ENCODE measurements around the gene ZNF445. TPM values are rescaled to one million over a fixed set of nuclear protein-coding genes. Genes with fewer than 3 reads are reported as not detected.
A peak's percentile ranks its signal among the peaks of the same experiment; 100 is the strongest.
"Not testable (repeated sequence)": the region's sequence is repeated elsewhere in the genome, so short reads cannot be mapped to it uniquely, and the experiment has no call there.

Gene ZNF445
- 10 to 100 TPM; 17.7 to 31.4 (median 24.2) TPM for polyA plus RNA-seq (ENCODE audit: insufficient read length in 4 of 4)

DNA sequence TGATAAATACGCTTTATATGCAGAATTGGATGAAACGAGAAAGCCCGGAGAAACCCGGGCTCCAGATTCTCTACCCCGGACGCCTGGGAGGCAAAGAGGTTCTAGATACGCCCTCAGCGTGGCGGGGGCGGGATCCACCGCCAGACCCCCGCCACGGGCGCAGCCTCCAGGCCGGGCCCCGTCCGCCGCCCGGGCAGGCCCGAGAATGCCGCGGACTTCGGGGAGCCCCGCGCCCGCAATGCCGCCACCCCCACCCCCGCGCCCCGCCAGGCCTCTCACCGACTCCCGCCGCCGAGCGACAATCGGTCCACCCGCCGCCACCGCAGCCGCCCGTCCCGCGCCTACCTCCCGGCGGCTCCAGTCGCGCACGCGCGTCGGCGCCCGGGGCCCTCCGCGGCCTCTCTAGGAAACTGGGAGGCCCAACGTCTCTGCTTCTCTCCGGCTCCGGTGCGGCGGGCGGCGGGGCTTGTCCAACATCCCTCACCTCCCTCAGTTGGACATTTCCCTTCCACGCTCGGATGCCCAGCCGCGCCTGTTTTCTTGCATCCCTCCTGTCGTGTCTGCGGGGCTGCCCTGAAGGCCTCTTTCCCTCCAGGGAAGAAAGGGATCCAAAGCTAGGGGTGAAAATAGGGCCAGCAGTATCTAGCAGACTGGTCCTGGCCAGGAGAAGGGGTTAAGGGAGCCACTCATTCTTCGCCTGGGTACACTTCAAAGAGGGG lies at the start of gene ZNF445:
Gene ZNF445, minus strand, starts transcription at position 359 of the 719 bp plus-strand sequence. CDS start 22,121 bp downstream, outside the sequence.
- DNase-seq (ENCODE audit: low read depth in 4 of 4, low spot score in 2 of 4): peak; percentile 48 to 69 (median 60)

DNA sequence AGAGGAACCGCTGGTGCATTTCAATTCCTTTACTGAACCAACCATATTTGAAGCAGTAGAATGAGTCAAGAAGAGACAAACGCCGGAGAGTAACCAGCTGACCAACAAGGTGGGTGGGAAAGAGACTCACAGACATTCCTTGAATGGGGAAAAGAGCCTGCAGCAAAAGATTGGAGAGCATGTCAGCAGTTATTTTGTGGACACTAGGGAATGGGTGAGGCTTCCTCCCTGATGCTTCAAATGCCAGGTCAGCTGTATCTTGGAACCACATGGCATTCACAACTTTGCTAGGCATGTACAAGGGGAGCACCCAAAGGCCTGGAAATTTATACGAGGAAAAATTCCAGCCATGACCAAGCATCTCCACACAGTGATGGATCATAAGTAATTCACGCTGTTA lies 47.6 kb upstream of the ZNF445 start:
- no peak for DNase-seq (ENCODE audit: low read depth in 4 of 4, low spot score in 2 of 4)

DNA sequence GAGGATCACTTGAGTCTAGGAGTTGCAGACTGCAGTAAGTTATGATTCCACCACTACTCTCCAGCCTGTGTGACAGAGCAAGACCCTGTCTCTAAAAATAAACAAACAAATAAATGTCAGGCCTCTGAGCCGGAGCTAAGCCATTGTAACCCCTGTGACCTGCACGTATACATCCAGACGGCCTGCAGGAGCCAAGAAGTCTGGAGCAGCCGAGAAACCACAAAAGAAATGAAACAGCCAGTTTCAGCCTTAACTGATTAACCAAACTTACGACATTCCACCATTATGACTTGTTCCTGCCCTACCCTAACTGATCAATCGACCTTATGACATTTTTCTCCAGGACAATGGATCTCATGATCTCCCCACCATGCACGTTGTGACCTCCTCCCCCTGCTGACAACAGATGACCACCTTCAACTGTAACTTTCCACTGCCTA lies 45.0 kb upstream of the ZNF445 start:
- DNase-seq (ENCODE audit: low read depth in 4 of 4, low spot score in 2 of 4): no peak

DNA sequence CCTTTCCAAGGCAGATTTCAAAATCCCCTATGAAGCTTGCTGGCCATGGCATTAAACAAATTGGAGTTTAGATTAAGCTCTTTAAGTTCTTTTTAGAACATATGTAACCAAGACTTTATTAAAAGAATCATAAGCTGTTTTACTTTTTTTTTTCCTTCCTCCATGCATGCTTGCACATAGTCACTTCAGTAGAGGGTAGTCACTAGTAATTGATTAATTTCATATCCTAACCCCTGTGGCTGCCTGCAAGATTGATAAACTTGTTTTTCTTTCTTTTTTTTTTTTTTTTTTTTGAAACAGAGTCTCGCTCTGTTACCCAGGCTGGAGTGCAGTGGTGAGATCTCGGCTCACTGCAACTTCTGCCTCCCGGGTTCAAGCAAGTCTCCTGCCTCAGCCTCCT lies 44.3 kb upstream of the ZNF445 start:
- DNase-seq (ENCODE audit: low read depth in 4 of 4, low spot score in 2 of 4): no peak

DNA sequence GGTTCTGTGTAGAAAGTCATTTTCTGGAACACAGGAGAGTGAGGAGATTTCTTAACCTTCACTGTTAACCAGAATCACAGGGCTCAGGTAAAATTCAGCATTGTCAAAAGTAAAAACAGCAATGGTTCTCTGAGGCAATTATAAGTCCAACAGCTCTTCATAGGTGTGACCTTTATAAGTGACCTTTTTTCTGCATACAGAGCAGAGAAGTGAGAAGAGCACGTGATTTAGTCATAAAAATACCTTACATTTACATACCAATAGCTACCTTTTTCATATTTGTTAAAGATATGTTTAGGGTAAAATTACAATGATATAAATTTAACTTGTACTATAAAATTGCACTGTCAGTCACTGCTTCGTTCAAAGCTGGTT lies 41.3 kb upstream of the ZNF445 start:
- DNase-seq (ENCODE audit: low read depth in 4 of 4, low spot score in 2 of 4): no peak

DNA sequence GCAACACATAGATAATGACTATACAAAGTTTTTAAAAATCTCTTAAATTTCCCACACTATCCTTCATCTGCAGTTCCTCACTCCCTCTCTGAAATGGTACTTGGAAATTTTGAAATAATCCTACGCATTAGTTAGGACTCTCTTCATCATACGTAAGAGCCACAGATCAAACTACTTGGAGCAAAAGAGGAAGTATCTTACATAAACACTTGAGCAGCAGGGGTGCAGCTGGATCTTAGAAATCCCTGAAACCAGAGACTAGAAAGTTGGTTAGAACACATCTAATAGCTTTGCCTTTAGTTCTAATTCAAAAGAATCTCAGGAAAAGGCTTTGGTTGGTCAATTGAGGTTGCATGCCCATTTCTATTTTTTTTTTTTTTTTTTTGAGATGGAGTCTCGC lies 38.8 kb upstream of the ZNF445 start:
- no peak for DNase-seq (ENCODE audit: low read depth in 4 of 4, low spot score in 2 of 4)

DNA sequence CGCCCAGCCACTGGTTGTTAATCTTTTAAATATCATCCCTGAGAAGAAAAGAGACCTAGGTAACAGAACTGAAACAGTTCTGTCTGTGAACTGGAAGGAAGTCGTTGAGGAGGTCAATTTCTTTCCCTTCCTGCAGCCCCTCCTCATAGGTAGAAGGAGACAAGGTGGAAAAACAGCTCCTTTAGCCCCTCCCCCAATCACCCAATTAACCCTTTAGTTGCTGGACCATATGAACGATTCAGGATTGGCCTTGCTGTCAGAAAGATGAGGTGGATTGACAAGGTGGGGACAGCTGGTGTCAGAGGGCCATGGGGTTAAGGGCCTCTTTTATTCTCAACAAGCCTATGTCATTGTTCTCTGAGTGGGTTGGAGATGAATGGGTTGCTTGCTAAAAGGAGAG lies 36.0 kb upstream of the ZNF445 start:
- DNase-seq (ENCODE audit: low read depth in 4 of 4, low spot score in 2 of 4): no peak

DNA sequence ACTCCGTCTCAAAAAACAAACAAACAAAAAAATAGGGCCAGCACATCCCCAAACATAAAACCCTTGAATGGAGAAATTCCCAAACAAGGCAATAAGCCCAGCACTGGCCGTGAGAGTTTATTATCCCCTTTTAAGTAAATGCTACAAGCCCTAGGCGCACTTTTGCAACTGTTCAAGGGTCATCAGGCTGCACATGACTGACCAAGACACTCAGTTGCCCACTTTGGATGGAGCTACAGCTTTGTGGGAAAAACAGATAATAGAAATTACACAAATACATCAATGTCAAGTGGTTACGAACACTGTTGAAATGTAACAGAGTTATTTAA lies 33.7 kb upstream of the ZNF445 start:
- DNase-seq (ENCODE audit: low read depth in 4 of 4, low spot score in 2 of 4): peak in 1 of 4 donors; percentile 11

DNA sequence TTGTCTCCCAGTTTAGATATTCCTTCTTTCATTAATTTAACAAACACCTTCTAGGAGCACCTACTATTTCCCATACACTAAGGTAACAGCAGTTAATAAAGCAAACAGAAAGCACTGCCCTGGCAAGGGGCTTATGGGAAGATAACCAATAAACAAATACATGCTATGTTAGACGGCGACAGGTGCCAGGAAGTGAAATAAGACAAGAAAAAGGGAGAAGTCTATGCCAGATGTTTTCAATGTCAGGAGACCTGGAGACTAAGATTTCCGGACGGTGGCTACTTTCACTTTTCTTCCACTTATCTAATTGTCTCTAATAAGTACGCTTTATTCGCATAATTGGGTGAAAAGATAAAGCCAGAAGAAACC lies 32.5 kb upstream of the ZNF445 start:
- peak in 1 of 4 donors; percentile 14 for DNase-seq (ENCODE audit: low read depth in 4 of 4, low spot score in 2 of 4)

DNA sequence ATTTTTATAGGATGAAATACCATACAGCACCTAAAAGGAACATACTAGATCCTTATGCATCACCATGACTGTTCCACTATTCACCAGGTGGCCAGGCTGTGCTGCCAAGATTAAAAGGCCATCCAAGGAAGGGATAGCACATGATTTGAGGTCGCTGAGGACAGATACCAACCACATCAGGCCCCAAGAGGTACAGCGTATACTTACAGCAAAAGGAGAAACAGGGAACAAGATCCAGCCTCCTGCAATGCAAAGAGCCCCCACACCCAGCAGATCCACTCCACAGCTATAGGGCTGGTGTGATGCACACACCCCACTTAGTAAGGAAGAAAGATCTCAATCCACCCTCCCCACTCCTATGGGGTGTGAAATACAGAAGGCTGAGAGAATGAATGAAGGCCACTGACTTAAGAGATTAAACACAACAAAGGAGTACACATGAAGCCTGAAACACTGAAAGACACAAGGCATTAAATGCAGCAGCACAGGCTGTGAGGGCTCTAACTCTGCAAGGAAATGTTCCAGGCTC lies 32.0 kb upstream of the ZNF445 start:
- no peak for DNase-seq (ENCODE audit: low read depth in 4 of 4, low spot score in 2 of 4)

DNA sequence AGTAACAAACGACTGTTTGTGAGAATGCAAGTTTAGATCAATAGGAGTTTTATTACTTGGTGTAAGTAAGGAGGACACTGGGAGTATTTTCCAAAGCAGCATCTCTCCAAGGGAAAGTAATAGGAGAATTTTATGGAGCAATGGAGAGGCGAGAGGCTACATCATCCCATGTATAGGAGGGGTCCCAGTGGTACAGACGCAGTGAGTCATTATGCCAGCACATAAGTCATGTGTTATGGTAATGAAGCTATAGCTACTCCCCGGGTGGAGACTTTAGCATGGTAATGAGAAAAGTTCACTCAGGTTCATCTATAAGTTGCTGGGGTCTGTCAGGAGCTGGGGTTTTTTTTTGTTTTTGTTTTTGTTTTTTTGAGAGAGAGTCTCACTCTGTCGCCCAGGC lies 29.5 kb upstream of the ZNF445 start:
- DNase-seq (ENCODE audit: low read depth in 4 of 4, low spot score in 2 of 4): no peak

DNA sequence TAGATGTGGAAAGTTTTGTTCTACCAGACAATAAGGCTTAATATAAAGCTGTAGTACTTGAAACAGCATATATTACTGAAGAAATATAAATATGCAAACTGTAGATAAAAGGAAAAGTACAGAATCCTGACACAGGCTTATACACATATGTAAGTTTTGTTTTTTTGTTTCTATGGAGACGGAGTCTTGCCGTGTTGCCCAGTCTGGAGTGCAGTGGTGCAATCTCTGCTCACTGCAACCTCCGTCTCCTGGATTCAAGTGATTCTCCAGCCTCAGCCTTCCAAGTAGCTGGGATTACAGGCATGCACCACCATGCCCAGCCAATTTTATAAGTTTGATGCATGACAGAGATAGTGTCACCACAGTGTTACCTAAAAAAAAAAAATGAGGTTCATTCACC lies 29.1 kb upstream of the ZNF445 start:
- no peak for DNase-seq (ENCODE audit: low read depth in 4 of 4, low spot score in 2 of 4)

DNA sequence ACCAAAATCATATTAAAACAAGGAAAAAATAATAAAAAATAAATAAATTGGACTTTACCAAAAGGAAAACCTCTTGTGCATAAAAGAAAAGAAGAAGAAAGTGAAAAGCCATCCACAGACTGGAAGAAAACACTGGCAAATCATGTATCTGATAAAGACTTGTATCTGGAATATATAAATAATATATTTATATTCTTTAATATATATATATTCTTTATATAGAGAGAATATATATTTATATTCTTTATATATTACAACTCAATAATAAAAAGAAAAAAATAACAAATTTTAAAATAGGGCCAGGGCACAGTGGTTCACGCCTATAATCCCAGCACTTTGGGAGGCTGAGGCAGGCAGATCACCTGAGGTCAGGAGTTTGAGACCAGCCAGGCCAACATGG lies 27.1 kb upstream of the ZNF445 start:
- no peak for DNase-seq (ENCODE audit: low read depth in 4 of 4, low spot score in 2 of 4)

DNA sequence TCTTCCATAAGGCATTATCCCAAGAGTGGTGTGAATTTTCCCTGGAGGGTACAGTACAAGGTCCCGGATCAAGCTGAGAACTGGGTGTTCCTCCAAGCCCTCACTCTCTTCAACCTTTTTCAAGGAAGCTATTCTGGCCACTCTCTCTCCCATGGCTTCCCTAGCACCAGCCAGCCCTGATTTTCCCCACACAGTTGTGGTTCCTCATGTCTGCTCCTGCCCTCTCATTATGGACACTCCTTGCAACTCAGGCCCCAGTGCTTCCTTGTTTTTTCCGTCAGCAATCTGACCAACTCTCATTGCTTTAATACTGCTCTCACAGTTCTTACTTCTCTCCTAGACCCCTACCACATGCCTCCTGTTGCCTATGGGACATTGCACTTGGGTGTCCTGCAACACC lies 25.7 kb upstream of the ZNF445 start:
- not testable (repeated sequence) for DNase-seq (ENCODE audit: low read depth in 4 of 4, low spot score in 2 of 4)

DNA sequence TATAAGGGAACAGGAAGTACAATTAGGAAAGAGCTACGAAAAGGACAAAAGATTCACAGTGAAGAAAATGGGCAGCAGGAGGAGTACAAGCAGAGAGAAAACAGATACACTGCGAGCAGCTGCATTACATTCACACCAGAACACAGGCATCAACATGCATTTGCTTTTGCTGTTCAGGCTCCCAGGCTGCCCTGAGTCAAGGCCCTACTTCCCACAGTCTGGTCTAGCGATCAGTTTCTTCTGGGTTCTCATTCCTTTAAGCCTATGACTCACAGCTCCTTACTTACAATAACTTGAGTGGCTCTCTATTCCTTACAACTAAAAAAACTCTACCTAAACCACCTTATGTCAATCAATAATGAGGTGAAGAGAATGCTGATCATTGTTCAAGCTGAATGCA lies 24.5 kb upstream of the ZNF445 start:
- no peak for DNase-seq (ENCODE audit: low read depth in 4 of 4, low spot score in 2 of 4)

DNA sequence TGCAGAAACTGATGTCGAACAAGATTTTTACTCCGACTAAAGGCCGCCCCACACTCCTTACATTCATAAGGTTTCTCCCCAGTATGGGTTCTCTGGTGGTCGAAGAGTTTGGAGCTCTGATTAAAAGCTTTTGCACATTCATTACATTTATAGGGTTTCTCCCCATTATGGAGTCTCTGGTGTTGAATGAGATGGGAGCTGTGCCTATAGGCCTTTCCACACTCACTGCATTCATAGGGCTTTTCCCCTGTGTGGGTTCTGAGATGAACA lies 22.4 kb upstream of the ZNF445 start:
- DNase-seq (ENCODE audit: low read depth in 4 of 4, low spot score in 2 of 4): not testable (repeated sequence)

DNA sequence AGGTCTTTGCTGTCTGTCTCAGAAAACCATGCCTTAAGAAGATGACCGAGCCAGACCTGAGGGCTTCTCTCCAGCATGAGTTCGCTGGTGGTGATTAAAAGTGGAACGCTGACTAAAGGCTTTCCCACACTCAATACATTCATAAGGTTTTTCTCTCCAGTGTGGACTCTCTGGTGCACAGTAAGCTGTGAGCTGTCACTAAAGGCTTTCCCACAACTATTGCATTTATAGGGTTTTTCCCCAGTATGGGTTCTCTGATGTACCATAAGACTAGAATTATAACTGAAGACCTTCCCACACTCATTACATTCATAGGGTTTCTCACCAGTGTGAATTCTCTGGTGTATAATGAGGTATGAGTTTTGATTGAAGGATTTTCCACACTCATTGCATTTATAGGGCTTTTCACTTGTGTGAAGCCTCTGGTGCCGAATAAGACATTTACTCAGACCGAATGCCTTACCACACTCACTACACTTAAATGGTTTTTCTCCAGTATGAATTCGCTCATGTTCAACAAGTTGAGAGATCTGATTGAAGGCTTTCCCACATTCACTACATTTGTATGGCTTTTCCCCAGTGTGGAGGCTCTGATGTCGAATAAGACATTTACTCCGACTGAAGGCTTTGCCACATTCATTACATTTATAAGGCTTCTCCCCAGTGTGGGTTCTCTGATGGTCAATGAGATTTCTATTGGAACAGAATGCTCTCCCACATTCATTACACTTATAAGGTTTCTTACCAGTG lies 21.9 kb upstream of the ZNF445 start:
- no peak for DNase-seq (ENCODE audit: low read depth in 4 of 4, low spot score in 2 of 4)

DNA sequence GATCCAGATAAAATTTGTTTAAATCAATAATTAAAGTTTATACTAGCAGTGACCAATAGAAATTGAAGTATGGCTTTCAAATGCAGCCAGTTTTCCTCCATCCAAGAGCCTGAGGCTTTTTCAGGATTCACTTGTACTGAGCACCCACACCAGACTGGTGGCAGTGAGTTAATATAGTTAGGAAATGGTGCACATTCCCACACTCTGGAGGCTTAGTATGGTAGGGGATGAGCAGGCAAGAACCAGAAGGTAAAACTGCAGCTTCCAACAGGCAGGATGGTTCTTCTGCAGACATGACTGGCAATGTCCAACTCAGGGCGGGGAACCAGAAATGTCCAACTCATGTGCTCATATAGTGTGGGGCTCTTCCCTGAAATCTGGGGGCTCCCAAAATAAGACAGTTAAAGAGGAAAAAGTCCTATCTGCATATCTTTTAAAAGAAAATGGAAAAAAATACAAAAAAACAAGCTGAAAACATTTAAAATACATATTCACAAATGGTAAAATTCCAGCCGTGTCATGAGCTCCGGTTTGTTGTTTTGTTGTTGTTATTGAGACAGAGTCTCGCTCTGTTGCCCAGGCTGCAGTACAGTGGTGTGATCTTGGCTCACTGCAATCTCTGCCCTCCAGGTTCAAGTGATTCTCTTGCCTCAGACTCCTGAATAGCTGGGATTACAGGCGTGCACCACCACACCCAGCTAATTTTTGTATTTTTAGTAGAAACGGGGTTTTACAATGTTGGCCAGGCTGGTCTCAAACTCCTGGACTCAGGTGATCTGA lies 18.4 kb upstream of the ZNF445 start:
- no peak for DNase-seq (ENCODE audit: low read depth in 4 of 4, low spot score in 2 of 4)

DNA sequence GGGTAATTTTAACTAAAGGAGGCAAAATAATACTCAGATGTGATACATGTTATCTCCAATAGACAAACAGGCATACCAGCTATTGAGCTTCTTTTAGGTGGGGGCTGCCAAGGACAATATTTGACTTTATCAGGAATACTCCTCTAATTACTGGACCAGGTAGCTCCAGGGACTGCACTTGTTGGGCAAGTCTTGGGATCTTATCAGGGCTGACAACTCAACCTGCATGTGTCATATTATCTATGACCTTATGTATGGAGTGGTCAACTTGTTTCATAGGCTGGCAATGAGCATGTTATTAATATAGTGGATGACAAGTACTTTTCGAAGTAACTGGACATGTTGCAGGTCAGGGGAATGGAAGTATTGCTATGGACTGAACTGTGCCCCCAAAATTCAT lies 15.0 kb upstream of the ZNF445 start:
- DNase-seq (ENCODE audit: low read depth in 4 of 4, low spot score in 2 of 4): no peak

DNA sequence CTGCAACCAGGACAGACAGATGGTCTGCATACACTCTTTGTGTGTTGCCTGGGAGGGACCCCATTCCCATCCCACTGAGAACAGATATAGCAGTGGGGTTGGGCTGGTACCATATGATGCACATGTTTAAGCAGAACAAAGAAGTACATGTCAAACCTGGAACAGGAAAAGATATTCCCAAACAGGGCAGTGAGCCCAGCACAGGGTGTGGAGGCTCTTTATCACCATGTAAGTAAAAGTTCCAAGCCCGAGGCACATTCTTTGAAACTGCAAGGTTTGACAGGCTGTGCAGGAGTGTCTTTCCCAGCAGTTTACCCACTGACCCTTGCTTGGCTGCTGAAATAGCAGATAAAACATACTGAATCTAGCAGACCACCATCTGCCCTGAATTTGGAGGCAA lies 5.3 kb upstream of the ZNF445 start:
- DNase-seq (ENCODE audit: low read depth in 4 of 4, low spot score in 2 of 4): no peak

DNA sequence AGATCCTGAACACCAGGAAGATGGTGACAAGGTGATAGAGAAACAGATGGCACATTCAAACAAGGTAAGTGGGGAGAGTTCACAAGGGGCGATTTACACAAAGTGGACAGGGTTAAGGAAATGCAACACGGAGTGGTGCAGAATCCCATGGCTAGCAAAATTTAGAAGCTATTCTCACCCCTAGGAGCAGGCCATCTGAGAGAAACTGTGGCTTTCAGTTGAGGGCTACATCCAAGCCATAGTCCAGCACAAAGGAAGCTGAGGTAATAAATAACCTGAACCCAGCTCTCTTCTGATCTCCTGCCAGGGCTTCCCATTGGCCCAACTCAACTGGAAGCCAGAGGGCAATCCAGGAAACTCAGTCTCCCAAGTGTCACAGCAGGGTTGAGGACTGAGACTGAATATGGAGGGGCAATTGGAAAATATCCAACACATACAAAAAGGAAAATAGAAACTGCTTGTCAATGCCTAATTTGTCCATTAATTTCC lies 1.2 kb upstream of the ZNF445 start:
- DNase-seq (ENCODE audit: low read depth in 4 of 4, low spot score in 2 of 4): no peak

All from left renal cortex interstitium (tissue), 4 donors.